ENCODE data around the gene TEX48.
A peak's percentile ranks its signal among the peaks of the same experiment; 100 is the strongest.

The TEX48 gene

GRCh38 chr9:114681594-114682332 is at the start of gene TEX48:
Gene TEX48 (minus strand): TSS chr9:114682192. CDS start chr9:114671723, 10,469 bp downstream.
- peak; percentile 56 for DNase-seq

GRCh38 chr9:114731701-114732100 is 49.7 kb upstream of the TEX48 start:
- no peak for DNase-seq

GRCh38 chr9:114729706-114730105 is 47.7 kb upstream of the TEX48 start:
- DNase-seq = no peak

- DNase-seq = no peak
These were observed 43.9 kb upstream of the TEX48 start for GRCh38 chr9:114725930-114726329.

- DNase-seq = no peak
These were observed 42.8 kb upstream of the TEX48 start for GRCh38 chr9:114724744-114725143.

- no peak for DNase-seq
These were observed 41.9 kb upstream of the TEX48 start for GRCh38 chr9:114723931-114724330.

GRCh38 chr9:114722937-114723620 is 41.1 kb upstream of the TEX48 start:
- DNase-seq = no peak

GRCh38 chr9:114722081-114722621 is 40.2 kb upstream of the TEX48 start:
- no peak for DNase-seq

GRCh38 chr9:114721491-114722079 is 39.6 kb upstream of the TEX48 start:
- no peak for DNase-seq

- DNase-seq = no peak
These were observed 38.2 kb upstream of the TEX48 start for GRCh38 chr9:114720086-114720676.

- no peak for DNase-seq
These were observed 37.3 kb upstream of the TEX48 start for GRCh38 chr9:114719290-114719689.

- no peak for DNase-seq
These were observed 36.8 kb upstream of the TEX48 start for GRCh38 chr9:114718801-114719221.

GRCh38 chr9:114717908-114718486 is 36.0 kb upstream of the TEX48 start:
- DNase-seq = no peak

GRCh38 chr9:114709636-114710035 is 27.6 kb upstream of the TEX48 start:
- no peak for DNase-seq

GRCh38 chr9:114706711-114707110 is 24.7 kb upstream of the TEX48 start:
- no peak for DNase-seq

GRCh38 chr9:114701988-114702387 is 20.0 kb upstream of the TEX48 start:
- DNase-seq = no peak

- no peak for DNase-seq
These were observed 16.0 kb upstream of the TEX48 start for GRCh38 chr9:114697951-114698351.

- DNase-seq = no peak
These were observed 15.0 kb upstream of the TEX48 start for GRCh38 chr9:114696814-114697544.

GRCh38 chr9:114695948-114696347 is 14.0 kb upstream of the TEX48 start:
- no peak for DNase-seq

- no peak for DNase-seq
These were observed 12.8 kb upstream of the TEX48 start for GRCh38 chr9:114694719-114695269.

- DNase-seq = no peak
These were observed 12.2 kb upstream of the TEX48 start for GRCh38 chr9:114694146-114694545.

Data from right forelimb (tissue), 1 donor.